ENCODE results near the gene PPP1R2.

PPP1R2 gene

GRCh38 chr3:195531683-195532082 lies 11.4 kb downstream of the PPP1R2 start:
- H3K27ac ChIP-seq (ENCODE audit: extremely low read depth, low read depth, low read length): no peak overlapping the region
- CTCF ChIA-PET: no interaction called here

More at GRCh38 chr3:195531683-195532082, 11.4 kb downstream of the PPP1R2 start:
- Histone ChIP-seq H3K9me3 (ENCODE audit: control insufficient read depth, insufficient read depth, low read depth, low read length) (no peaks in the 10 kb centered on the region), H3K36me3 (ENCODE audit: control insufficient read depth in 2 of 2, insufficient read depth in 1 of 2, low read length in 2 of 2) (peaks cover 0 to 5% of the 10 kb centered on the region in 2 experiments; a peak in 2 of 3 replicates), H3K4me1 (ENCODE audit: control insufficient read depth, insufficient read depth, low read length) (peaks cover 3% of the 10 kb centered on the region; the same call in 1 of the 2 replicates), H3K4me3 (ENCODE audit: low read depth, low read length) (no peak overlapping the region)
- TF ChIP-seq WT1 (tag by site-specific recombination; IDR thresholded peaks at IDR 0.05) (no peak), ZNF449 (tag by site-specific recombination; IDR thresholded peaks at IDR 0.05) (no peak), ZNF585B (tag by site-specific recombination; IDR thresholded peaks at IDR 0.05) (no peak), KLF1 (tag by site-specific recombination; IDR thresholded peaks at IDR 0.05) (no peak), ELK4 (IDR thresholded peaks at IDR 0.05; ENCODE audit: borderline replicate concordance, low read depth, low read length) (no peak), ZBTB10 (tag by site-specific recombination; IDR thresholded peaks at IDR 0.05) (no peak), KLF7 (tag by site-specific recombination; IDR thresholded peaks at IDR 0.05; ENCODE audit: borderline replicate concordance) (no peak), ZNF354C (tag by site-specific recombination; IDR thresholded peaks at IDR 0.05; ENCODE audit: borderline replicate concordance, low read depth) (no peak), BCL6B (tag by site-specific recombination; IDR thresholded peaks at IDR 0.05) (no peak), ZNF501 (tag by site-specific recombination; IDR thresholded peaks at IDR 0.05) (no peak), ZSCAN18 (tag by site-specific recombination; IDR thresholded peaks at IDR 0.05) (no peak), ZNF221 (tag by site-specific recombination; IDR thresholded peaks at IDR 0.05; ENCODE audit: borderline replicate concordance) (no peak), HOXD13 (CRISPR knock-in tag; IDR thresholded peaks at IDR 0.05; ENCODE audit: borderline replicate concordance) (no peak), ZSCAN4 (tag by site-specific recombination; IDR thresholded peaks at IDR 0.05) (no peak), ZNF830 (tag by site-specific recombination; IDR thresholded peaks at IDR 0.05; ENCODE audit: low read depth) (no peak), ZNF843 (tag by site-specific recombination; IDR thresholded peaks at IDR 0.05) (no peak), ZNF558 (tag by site-specific recombination; IDR thresholded peaks at IDR 0.05) (no peak), ZNF341 (tag by site-specific recombination; IDR thresholded peaks at IDR 0.05; ENCODE audit: low read depth) (no peak), ZNF658 (tag by site-specific recombination; IDR thresholded peaks at IDR 0.05) (no peak)
- POLR2A ChIA-PET: interaction anchor here (1.0 kb wide), 1 partner anchor 11 kb away, joined by 4 read pairs; the partner anchor contains the start of gene PPP1R2
